GM21447 (cell line): ENCODE results near the gene CCDC106.

Source experiments
- ATAC-seq: cut with Tn5 transposase; IDR thresholded peaks from one replicate; pipeline ENCODE4 v1.9.1; 2021; ENCODE audit not compliant: unreplicated experiment

CCDC106 gene

GRCh38 chr19:55694656-55695491 is 46.9 kb downstream of the CCDC106 start:
- no peak for ATAC-seq

- ATAC-seq, result no peak
These were observed 47.7 kb downstream of the CCDC106 start for GRCh38 chr19:55695511-55696290.

GRCh38 chr19:55696301-55697068 is 48.5 kb downstream of the CCDC106 start:
- no peak for ATAC-seq

GRCh38 chr19:55697069-55697440 is 49.0 kb downstream of the CCDC106 start:
- ATAC-seq, result no peak

GRCh38 chr19:55697698-55698097 is 49.7 kb downstream of the CCDC106 start:
- ATAC-seq, result no peak

GRCh38 chr19:55698256-55698655 is 50.2 kb downstream of the CCDC106 start:
- ATAC-seq, result no peak

GRCh38 chr19:55699221-55699620 is 51.2 kb downstream of the CCDC106 start:
- ATAC-seq, result no peak

GRCh38 chr19:55700813-55701212 is 52.8 kb downstream of the CCDC106 start:
- no peak for ATAC-seq

GRCh38 chr19:55702131-55702627 is 54.2 kb downstream of the CCDC106 start:
- no peak for ATAC-seq
